AG04450 (cell line): Measurements from ENCODE around the gene AP2A2. TPM values are rescaled to one million over a fixed set of nuclear protein-coding genes. Genes with fewer than 3 reads are reported as not detected.

Experiments
- CTCF ChIA-PET: fragments of 300-600, 350-600 bp; formaldehyde crosslinking; extraction: SDS; loops from one replicate; lab custom pipeline; 2022; ENCODE audit warnings: antibody characterized with exemption, inconsistent platforms; lab: Charles Lee
- POLR2A ChIA-PET: fragments of 350-600 bp; formaldehyde crosslinking; extraction: SDS; loops from one replicate; lab custom pipeline; 2021; ENCODE audit warnings: antibody characterized with exemption, inconsistent platforms; lab: Yijun Ruan, JAX
- DNase-seq: peaks from one replicate; pipeline ENCODE4 v3.0.0-alpha.2; 2011; ENCODE audit warnings: low read depth, low spot score
- H3K27ac ChIP-seq: one replicate; pipeline ENCODE4 v1.5.1; 2012; ENCODE audit warnings: low read depth, low read length, control low read depth
- H3K27me3 ChIP-seq: one replicate; pipeline ENCODE4 v1.6.0; 2012; ENCODE audit warnings: low read length; ENCODE audit not compliant: control insufficient read depth, insufficient read depth
- H3K4me3 ChIP-seq: 2 replicates; pipeline ENCODE4 v1.5.1; 2011; ENCODE audit warnings: mild to moderate bottlenecking, low read depth, low read length, control low read depth
- H3K9me3 ChIP-seq: 2 replicates; pipeline ENCODE4 v1.5.1; 2012; ENCODE audit warnings: low read length; ENCODE audit not compliant: control insufficient read depth, insufficient read depth
- polyA plus RNA-seq: library from polyadenylated mRNA; depleted of rRNA; stranded (reverse); fragments of >200 nt; gene quantifications from 2 replicates; pipeline ENCODE4 v1.2.3, GENCODE V29; 2011
- TF ChIP-seq, protein P1 (sequence below): IDR thresholded peaks from 2 replicates; pipeline ENCODE4 v1.5.1; 2011; ENCODE audit warnings: low read depth, low read length, control low read depth, inconsistent platforms

The AP2A2 gene
- polyA plus RNA-seq, 1 experiment, result 54.2 TPM

- H3K27ac ChIP-seq, result no peak overlapping the region
- TF ChIP-seq, protein P1, sequence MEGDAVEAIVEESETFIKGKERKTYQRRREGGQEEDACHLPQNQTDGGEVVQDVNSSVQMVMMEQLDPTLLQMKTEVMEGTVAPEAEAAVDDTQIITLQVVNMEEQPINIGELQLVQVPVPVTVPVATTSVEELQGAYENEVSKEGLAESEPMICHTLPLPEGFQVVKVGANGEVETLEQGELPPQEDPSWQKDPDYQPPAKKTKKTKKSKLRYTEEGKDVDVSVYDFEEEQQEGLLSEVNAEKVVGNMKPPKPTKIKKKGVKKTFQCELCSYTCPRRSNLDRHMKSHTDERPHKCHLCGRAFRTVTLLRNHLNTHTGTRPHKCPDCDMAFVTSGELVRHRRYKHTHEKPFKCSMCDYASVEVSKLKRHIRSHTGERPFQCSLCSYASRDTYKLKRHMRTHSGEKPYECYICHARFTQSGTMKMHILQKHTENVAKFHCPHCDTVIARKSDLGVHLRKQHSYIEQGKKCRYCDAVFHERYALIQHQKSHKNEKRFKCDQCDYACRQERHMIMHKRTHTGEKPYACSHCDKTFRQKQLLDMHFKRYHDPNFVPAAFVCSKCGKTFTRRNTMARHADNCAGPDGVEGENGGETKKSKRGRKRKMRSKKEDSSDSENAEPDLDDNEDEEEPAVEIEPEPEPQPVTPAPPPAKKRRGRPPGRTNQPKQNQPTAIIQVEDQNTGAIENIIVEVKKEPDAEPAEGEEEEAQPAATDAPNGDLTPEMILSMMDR, result no peak
- no peak overlapping the region for H3K4me3 ChIP-seq
- H3K27me3 ChIP-seq, result no peaks in the 10 kb centered on the region
- DNase-seq, result no peak
- no peaks in the 10 kb centered on the region; the same call in 1 of the 2 replicates for H3K9me3 ChIP-seq
- ChIA-PET CTCF (interaction anchor here (1.7 to 2.0 kb wide), 2 partner anchors 8 to 17 kb away, joined by 5 to 6 read pairs; no protein-coding TSS in a partner anchor), POLR2A (no interaction called here)
Measured at GRCh38 chr11:923691-924405, 1.8 kb upstream of the AP2A2 start.

- DNase-seq, result no peak
- CTCF ChIA-PET, result interaction anchor here (0.6 to 2.0 kb wide), 6 partner anchors 9 to 198 kb away, joined by 3 to 7 read pairs (median 5); no protein-coding TSS in a partner anchor
- Histone ChIP-seq H3K27me3 (no peaks in the 10 kb centered on the region), H3K9me3 (no peaks in the 10 kb centered on the region; the same call in 1 of the 2 replicates), H3K27ac (no peak overlapping the region), H3K4me3 (no peak overlapping the region)
- POLR2A ChIA-PET, result no interaction called here
- TF ChIP-seq, protein P1, result no peak
Measured at GRCh38 chr11:924406-925157, 1.1 kb upstream of the AP2A2 start.

- no peaks in the 10 kb centered on the region; the same call in 1 of the 2 replicates for H3K9me3 ChIP-seq
- TF ChIP-seq, protein P1, result no peak
- ChIA-PET CTCF (interaction anchor here (0.6 to 2.0 kb wide), 5 partner anchors 9 to 110 kb away, joined by 3 to 6 read pairs (median 5); no protein-coding TSS in a partner anchor), POLR2A (no interaction called here)
- no peak for DNase-seq
- no peak overlapping the region for H3K4me3 ChIP-seq
- H3K27me3 ChIP-seq, result no peaks in the 10 kb centered on the region
- no peak overlapping the region for H3K27ac ChIP-seq
Measured at GRCh38 chr11:925158-925495, 543 bp upstream of the AP2A2 start.

GRCh38 chr11:926341-926916, 759 bp downstream of the AP2A2 start:
- POLR2A ChIA-PET, result no interaction called here
- no peak for DNase-seq

More at GRCh38 chr11:926341-926916, 759 bp downstream of the AP2A2 start:
- Histone ChIP-seq H3K9me3 (no peaks in the 10 kb centered on the region; the same call in 1 of the 2 replicates), H3K27me3 (no peaks in the 10 kb centered on the region), H3K4me3 (peak overlapping the region; percentile 83), H3K27ac (peak overlapping the region; percentile 77)
- CTCF ChIA-PET, result no interaction called here
- TF ChIP-seq, protein P1, result no peak
